B cell (primary cell): ENCODE data around the gene KRT73.

Experiments
- EZH2 ChIP-seq: IDR thresholded peaks from 2 replicates; pipeline ENCODE4 v1.6.1; 2012; ENCODE audit warnings: borderline replicate concordance, low read depth, mild to moderate bottlenecking, moderate library complexity, low read length; ENCODE audit not compliant: insufficient read depth, poor library complexity, severe bottlenecking
- TF ChIP-seq, protein P1 (sequence below): fragments of 200-600 bp; IDR thresholded peaks from one replicate; pipeline ENCODE4 v1.8.0; 2022; ENCODE audit warnings: antibody characterized with exemption, mild to moderate bottlenecking

- TF ChIP-seq, protein P1, sequence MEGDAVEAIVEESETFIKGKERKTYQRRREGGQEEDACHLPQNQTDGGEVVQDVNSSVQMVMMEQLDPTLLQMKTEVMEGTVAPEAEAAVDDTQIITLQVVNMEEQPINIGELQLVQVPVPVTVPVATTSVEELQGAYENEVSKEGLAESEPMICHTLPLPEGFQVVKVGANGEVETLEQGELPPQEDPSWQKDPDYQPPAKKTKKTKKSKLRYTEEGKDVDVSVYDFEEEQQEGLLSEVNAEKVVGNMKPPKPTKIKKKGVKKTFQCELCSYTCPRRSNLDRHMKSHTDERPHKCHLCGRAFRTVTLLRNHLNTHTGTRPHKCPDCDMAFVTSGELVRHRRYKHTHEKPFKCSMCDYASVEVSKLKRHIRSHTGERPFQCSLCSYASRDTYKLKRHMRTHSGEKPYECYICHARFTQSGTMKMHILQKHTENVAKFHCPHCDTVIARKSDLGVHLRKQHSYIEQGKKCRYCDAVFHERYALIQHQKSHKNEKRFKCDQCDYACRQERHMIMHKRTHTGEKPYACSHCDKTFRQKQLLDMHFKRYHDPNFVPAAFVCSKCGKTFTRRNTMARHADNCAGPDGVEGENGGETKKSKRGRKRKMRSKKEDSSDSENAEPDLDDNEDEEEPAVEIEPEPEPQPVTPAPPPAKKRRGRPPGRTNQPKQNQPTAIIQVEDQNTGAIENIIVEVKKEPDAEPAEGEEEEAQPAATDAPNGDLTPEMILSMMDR = no peak
- no peak for TF ChIP-seq EZH2
Observed at GRCh38 chr12:52630008-52630500, 11.7 kb upstream of the KRT73 start.
